ENCODE results near the gene PPM1F. TPM values are rescaled to one million over a fixed set of nuclear protein-coding genes. Genes with fewer than 3 reads are reported as not detected.

The PPM1F gene
- total RNA-seq: 195 and 382 TPM in 2 replicates

GRCh38 chr22:21952586-21953571, at the start of gene PPM1F:
Gene PPM1F (minus strand): TSS chr22:21952848. CDS start chr22:21946048, 6,800 bp downstream.
- peak; percentile 79 for DNase-seq

GRCh38 chr22:22001664-22002525, 49.2 kb upstream of the PPM1F start:
- no peak for DNase-seq

DNA sequence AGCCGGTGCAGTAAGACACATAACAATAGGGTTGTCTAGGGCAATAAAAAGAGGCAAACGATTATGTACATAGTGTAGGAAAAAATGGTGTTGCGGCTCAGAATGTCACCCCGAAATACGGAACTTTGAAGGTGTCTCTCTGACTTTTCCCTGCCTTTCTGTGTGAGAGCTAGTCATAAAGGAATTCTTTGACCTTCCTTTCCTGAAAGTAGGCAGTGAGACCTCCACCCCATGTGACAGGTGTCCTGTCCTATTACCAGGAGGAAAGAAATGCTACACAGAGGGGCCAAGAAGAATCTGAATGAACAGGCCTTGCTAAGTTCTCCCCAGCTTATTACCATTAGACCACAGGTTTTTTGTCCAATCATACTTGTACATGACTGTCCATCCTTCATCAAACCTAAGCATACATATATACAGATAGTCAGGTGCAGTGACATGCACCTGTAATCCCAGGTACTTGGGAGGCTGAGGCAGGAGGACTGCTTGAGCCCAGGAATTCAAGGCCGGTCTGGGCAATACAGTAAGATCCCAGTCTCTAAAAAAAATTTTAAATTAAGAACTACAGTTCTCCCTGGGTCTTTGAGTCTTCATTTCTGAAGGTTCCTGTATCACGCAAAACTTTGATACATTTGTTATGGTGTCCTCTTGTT, 46.1 kb upstream of the PPM1F start:
- DNase-seq: no peak

DNA sequence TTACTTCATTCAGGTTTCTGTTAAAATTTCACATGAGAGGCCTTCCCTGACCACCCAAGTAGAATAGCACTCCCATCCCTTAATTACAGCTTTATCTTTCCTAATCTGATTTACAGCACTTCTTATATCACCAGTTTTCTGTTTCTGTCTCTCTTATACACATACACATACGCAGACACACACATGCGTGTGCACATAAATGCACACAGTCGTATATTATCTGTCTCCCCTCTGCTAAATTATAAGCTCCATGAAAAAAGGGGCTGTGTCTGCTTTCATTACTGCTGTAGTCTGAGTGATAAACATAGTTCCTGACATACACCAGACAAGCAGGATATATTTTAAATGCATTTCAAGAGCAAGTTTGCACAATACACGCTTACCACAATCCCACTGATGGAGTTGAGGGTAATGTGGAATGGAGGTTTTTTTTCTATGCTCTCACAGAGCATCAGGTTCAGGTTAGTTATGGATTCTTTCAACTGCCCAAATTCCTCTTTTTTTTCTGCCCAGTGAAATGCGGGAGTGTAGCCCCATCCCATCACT, 43.6 kb upstream of the PPM1F start:
- DNase-seq: no peak

- DNase-seq: no peak
Measured at GRCh38 chr22:21995660-21996059, 43.0 kb upstream of the PPM1F start.

DNA sequence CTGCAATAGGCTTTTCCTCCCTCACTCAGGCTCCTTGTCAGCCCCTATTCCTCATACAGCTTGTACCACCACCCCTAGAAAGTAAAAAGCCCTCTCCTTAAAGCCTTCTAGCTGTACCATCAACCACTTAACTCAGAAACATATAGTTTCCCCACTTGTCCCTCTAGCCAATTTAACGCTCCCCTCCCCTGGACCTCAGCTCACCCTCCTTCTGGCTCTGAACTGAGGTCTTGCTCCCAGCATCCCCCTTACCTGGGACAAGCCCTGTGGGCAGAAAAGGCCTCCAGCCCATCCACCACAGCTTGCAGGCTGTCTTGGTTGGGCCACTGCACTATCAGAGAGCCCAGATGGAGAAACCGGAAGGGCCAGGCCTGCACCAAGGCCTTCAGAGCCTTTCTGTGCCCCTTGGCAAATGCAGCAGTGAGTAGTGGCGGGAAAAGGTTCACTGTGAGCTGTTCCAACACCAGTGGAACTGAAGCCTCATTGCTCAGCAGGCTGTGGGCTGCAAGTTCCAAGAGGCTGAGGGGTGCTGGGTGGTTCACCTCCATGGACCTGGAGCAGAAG, 42.3 kb upstream of the PPM1F start:
- DNase-seq: no peak

DNA sequence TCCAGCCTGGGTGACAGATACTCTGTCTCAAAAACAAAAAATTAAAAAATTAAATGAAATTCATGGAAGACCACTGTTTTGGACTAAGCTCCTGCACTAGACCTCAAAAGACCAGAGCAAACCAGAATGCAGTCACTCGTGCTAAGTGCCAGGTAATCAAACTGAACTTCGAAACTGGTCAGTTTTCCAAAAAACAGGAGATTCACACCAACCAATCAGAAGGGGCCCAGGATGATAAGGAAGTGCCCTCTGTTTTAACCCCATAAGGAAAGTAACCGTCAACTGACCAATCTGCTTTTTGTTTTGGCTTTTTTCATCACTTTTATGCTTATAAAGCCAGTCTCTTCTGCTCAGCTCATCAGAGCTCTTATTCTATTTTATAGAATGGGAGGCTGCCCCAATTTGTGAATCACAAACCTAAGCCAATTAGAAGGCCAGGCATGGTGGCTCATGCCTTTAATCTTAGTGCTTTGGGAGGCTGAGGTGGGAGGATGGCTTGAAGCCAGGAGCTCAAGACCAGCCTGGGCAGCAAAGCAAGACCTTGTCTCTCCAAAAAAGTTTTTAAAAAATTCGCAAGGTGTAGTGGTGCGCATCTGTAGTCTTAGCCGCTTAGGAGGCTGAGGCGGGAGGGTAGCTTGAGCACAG, 40.1 kb upstream of the PPM1F start:
- DNase-seq: no peak

GRCh38 chr22:21991774-21992173, 39.1 kb upstream of the PPM1F start:
- no peak for DNase-seq

GRCh38 chr22:21991304-21991596, 38.6 kb upstream of the PPM1F start:
- DNase-seq: no peak

- no peak for DNase-seq
Measured at GRCh38 chr22:21990445-21991303, 38.0 kb upstream of the PPM1F start.

- DNase-seq: no peak
Measured at GRCh38 chr22:21989049-21989448, 36.4 kb upstream of the PPM1F start.

- no peak for DNase-seq
Measured at GRCh38 chr22:21985214-21985613, 32.6 kb upstream of the PPM1F start.

GRCh38 chr22:21984793-21985192, 32.1 kb upstream of the PPM1F start:
- peak; percentile 47 for DNase-seq

DNA sequence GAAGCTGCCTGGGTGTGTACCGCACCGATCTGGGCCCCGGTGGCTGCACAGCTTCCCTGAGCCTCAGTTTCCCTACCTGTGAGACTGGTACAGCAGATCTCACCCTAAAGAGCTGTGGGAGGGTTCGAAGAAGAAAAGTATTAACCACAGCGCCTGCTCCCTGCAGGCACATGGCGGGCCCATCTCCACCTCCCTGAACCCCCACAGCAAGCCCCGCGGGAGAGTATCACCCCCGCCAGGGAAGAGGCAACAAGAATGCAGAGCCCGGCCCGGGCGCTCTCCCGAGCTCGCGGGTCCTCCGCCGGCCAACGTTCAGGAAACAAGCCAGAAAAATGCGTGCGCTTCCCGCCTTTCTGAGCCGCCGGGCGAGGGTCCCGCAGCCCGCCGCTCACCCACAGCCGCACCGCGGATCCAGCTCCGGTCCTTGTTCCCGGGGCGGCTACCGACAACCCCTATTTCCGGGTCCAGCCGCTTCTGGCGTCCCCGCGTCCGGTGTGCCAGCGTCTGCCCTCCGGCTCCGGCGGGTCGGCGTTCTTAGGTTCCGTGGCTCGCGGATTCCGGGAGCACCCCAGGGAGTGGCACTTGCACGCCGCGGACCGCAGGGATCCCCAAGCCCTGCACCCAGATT, 29.8 kb upstream of the PPM1F start, which contains the start of gene TOP3B:
TSS of gene TOP3B (minus strand) at position 450 of the 628 bp plus-strand sequence. CDS start 7,078 bp downstream, outside the sequence.
- peak; percentile 83 for DNase-seq

DNA sequence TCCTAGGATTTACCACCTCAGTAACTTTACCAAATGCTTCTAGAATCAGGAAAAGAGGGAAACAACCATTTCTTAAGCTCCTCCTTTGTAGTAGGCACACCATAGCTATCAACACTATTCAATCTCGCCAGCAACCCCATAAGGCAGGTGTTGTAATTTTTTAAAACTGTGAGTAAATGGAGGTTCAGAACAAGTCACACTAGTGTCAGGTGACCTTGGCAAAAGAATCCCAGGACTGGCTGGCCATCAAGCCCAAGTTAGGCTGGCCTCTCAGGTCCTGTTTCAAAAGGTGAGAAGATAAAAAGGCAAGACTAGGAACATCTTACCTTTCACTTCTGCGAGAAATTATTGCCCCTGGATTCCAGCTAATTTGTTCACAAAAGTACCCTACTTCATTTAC, 29.2 kb upstream of the PPM1F start:
- no peak for DNase-seq

- no peak for DNase-seq
Measured at GRCh38 chr22:21980547-21980946, 27.9 kb upstream of the PPM1F start.

DNA sequence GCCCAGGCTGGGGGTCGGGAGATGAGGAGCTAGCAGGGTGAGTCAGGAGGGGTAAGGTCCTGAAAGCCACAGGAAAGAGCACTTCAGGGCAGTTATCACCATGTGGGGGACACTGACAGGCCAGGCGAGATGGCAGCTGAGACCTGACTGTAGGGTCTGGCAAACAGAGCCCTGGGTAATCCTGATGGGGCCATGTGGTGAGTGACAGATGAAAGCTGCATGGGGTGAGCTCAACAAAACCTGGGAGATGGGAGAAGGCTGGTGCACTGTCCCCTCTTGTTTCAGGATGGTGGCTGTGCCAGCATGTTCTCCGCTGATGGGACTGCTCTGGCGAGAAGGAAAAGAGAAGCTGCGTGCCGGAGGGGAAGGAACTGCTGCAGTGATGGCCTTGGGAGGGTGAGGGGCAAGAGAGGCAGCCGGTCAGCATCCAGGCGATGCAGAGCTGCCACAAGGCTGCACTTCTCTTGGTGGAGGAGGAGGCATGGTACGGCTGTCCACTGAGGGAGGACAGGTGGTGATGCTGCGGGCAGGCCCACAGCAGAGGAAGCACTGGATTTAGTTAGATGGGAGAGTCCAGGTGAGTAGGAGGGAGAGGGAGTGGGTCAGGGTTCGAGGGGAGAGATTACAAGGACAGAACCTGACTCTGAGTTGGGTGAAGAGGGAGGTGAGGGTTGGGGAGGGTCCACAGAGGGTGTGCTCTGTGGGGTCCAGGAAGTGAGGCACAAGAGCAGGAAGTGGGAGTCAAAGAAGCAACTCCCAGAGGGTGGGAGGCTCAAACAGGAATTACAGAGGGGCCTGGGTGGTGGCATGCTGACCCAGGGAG, 26.1 kb upstream of the PPM1F start:
- no peak for DNase-seq

DNA sequence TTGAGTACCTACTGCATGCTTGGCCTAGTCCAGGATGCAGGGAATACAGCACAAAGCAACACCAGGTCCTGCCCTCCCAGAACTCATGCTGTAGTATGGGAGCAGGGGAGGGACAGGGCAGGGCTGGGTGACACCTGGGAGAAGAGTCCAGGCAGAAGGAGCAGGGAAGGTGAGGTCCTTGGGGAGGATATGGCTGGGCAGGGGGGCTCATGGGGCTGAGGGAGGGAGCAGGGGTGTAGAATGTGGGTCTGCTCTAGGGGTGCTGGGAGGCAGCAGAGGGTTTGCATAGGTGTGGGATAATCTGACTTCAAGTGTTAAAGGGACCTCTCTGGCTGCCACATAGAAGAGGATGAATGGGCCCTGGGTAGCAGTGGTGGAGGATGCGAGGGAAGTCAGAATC, 25.2 kb upstream of the PPM1F start:
- no peak for DNase-seq

- DNase-seq: no peak
Measured at GRCh38 chr22:21975854-21976345, 23.3 kb upstream of the PPM1F start.

Measured in dermis blood vessel endothelial cell (primary cell).